Vagina (tissue), 2 donors: Measurements from ENCODE around the gene ADGRD2. TPM values are rescaled to one million over a fixed set of nuclear protein-coding genes. Genes with fewer than 3 reads are reported as not detected.

Experiments used
- DNase-seq, 2 donors: peaks; one replicate each; pipeline ENCODE4 v3.0.0-alpha.2; 2017; ENCODE audit errors: extremely low spot score in 2 of 2
- H3K27ac ChIP-seq: fragments of 200-600 bp; sonication (generic); one replicate; pipeline ENCODE4 v1.5.1; 2019
- H3K27me3 ChIP-seq: fragments of 200-600 bp; sonication (generic); one replicate; pipeline ENCODE4 v1.5.1; 2019
- H3K36me3 ChIP-seq, 2 donors: fragments of 200-600 bp; sonication (generic); one replicate each; pipeline ENCODE4 v1.5.1; 2017 to 2019
- H3K4me1 ChIP-seq: fragments of 200-600 bp; sonication (generic); one replicate; pipeline ENCODE4 v1.5.1; 2019
- H3K4me3 ChIP-seq, 2 donors: fragments of 200-600 bp; sonication (generic); 1 replicate in 1 of 2; 2 replicates in 1 of 2; pipeline ENCODE4 v1.5.1; 2016 to 2019
- H3K9me3 ChIP-seq: fragments of 200-600 bp; sonication (generic); one replicate; pipeline ENCODE4 v1.5.1; 2019
- CTCF ChIP-seq, 3 experiments: fragments of 450-650 bp in 2 of 3; fragments of 200-600 bp in 1 of 3; sonication (generic) in 1 of 3; IDR thresholded peaks; one replicate each; pipeline ENCODE4 v1.5.1; 2017 to 2019; ENCODE audit warnings: antibody characterized with exemption in 3 of 3, mild to moderate bottlenecking in 2 of 3, moderate library complexity in 2 of 3
- POLR2A ChIP-seq, 2 donors: fragments of 450-650 bp; IDR thresholded peaks; one replicate each; pipeline ENCODE4 v1.6.1; 2017; ENCODE audit warnings: antibody characterized with exemption in 2 of 2, mild to moderate bottlenecking in 2 of 2, moderate library complexity in 2 of 2
- POLR2AphosphoS5 ChIP-seq, 2 donors: sonication (generic); formaldehyde crosslinking; IDR thresholded peaks; one replicate each; pipeline ENCODE4 v1.9.0; 2017; ENCODE audit warnings: antibody characterized with exemption in 2 of 2, mild to moderate bottlenecking in 2 of 2, low read depth in 1 of 2; ENCODE audit not compliant: insufficient read depth in 1 of 2
- intact Hi-C: fragments of 100-400 bp; cut with DNase I; formaldehyde crosslinking; loops from one replicate; pipeline ENCODE4 v1.15.1; 2023
- total RNA-seq: library from RNA; depleted of rRNA; stranded (reverse); fragments of >200 nt; gene quantifications from one replicate; pipeline ENCODE4 v1.2.3, GENCODE V29; 2016

The ADGRD2 gene
- total RNA-seq, 1 donor from 2014 or later: 4.2 TPM

GRCh38 chr9:124480621-124480981 lies 30.4 kb downstream of the ADGRD2 start:
- peaks cover 9% of the 10 kb centered on the region for H3K4me1 ChIP-seq
- H3K27ac ChIP-seq: no peak overlapping the region
- intact Hi-C loops: no loop called here
- H3K27me3 ChIP-seq: no peaks in the 10 kb centered on the region
- no peak for TF ChIP-seq POLR2A (IDR thresholded peaks at IDR 0.05)
- TF ChIP-seq POLR2AphosphoS5 (IDR thresholded peaks at IDR 0.05; ENCODE audit: insufficient read depth in 1 of 2, low read depth in 1 of 2): no peak
- no peak for TF ChIP-seq CTCF (IDR thresholded peaks at IDR 0.05)
- H3K9me3 ChIP-seq: no peaks in the 10 kb centered on the region
- no peak overlapping the region for H3K4me3 ChIP-seq
- no peak for DNase-seq
- H3K36me3 ChIP-seq: no peaks in the 10 kb centered on the region

GRCh38 chr9:124481115-124481514 lies 30.9 kb downstream of the ADGRD2 start:
- Histone ChIP-seq H3K4me3 (no peak overlapping the region), H3K36me3 (no peaks in the 10 kb centered on the region), H3K27ac (no peak overlapping the region), H3K9me3 (no peaks in the 10 kb centered on the region), H3K27me3 (no peaks in the 10 kb centered on the region), H3K4me1 (peaks cover 9% of the 10 kb centered on the region)
- no peak for TF ChIP-seq CTCF (IDR thresholded peaks at IDR 0.05)
- no peak for TF ChIP-seq POLR2AphosphoS5 (IDR thresholded peaks at IDR 0.05; ENCODE audit: insufficient read depth in 1 of 2, low read depth in 1 of 2)
- TF ChIP-seq POLR2A (IDR thresholded peaks at IDR 0.05): no peak
- intact Hi-C loops: no loop called here
- no peak for DNase-seq

GRCh38 chr9:124482431-124483031 lies 32.3 kb downstream of the ADGRD2 start:
- intact Hi-C loops: no loop called here
- H3K27ac ChIP-seq: no peak overlapping the region
- H3K4me3 ChIP-seq: no peak overlapping the region
- peaks cover 3% of the 10 kb centered on the region for H3K27me3 ChIP-seq
- TF ChIP-seq CTCF (IDR thresholded peaks at IDR 0.05) (no peak), POLR2A (IDR thresholded peaks at IDR 0.05) (no peak), POLR2AphosphoS5 (IDR thresholded peaks at IDR 0.05; ENCODE audit: insufficient read depth in 1 of 2, low read depth in 1 of 2) (no peak)
- H3K4me1 ChIP-seq: peaks cover 6% of the 10 kb centered on the region
- H3K9me3 ChIP-seq: no peaks in the 10 kb centered on the region
- DNase-seq: no peak
- no peaks in the 10 kb centered on the region for H3K36me3 ChIP-seq

- Histone ChIP-seq H3K4me3 (no peak overlapping the region), H3K27ac (no peak overlapping the region), H3K27me3 (peaks cover 3% of the 10 kb centered on the region), H3K36me3 (no peaks in the 10 kb centered on the region), H3K4me1 (no peaks in the 10 kb centered on the region), H3K9me3 (no peaks in the 10 kb centered on the region)
- no peak for DNase-seq
- TF ChIP-seq POLR2A (IDR thresholded peaks at IDR 0.05) (no peak), POLR2AphosphoS5 (IDR thresholded peaks at IDR 0.05; ENCODE audit: insufficient read depth in 1 of 2, low read depth in 1 of 2) (no peak), CTCF (IDR thresholded peaks at IDR 0.05) (no peak)
- intact Hi-C loops: no loop called here
These were observed 33.2 kb downstream of the ADGRD2 start for GRCh38 chr9:124483481-124483880.

GRCh38 chr9:124485201-124485600 lies 35.0 kb downstream of the ADGRD2 start:
- no peaks in the 10 kb centered on the region for H3K9me3 ChIP-seq
- intact Hi-C loops: no loop called here
- DNase-seq: no peak
- no peak for TF ChIP-seq CTCF (IDR thresholded peaks at IDR 0.05)
- no peak for TF ChIP-seq POLR2AphosphoS5 (IDR thresholded peaks at IDR 0.05; ENCODE audit: insufficient read depth in 1 of 2, low read depth in 1 of 2)
- no peak for TF ChIP-seq POLR2A (IDR thresholded peaks at IDR 0.05)
- no peak overlapping the region for H3K4me3 ChIP-seq
- H3K4me1 ChIP-seq: no peaks in the 10 kb centered on the region
- no peaks in the 10 kb centered on the region for H3K36me3 ChIP-seq
- peaks cover 3% of the 10 kb centered on the region for H3K27me3 ChIP-seq
- H3K27ac ChIP-seq: no peak overlapping the region
